NCI-H2196 treated with DMSO at 0.1 percent for 48 hours (cell line): ENCODE data around the gene CYP4B1.
"Not testable (repeated sequence)": the region's sequence is repeated elsewhere in the genome, so short reads cannot be mapped to it uniquely, and the experiment has no call there.

ENCODE experiments used
- DNase-seq: peaks from one replicate; lab custom pipeline; 2025; ENCODE audit not compliant: unreplicated experiment; lab: John Stamatoyannopoulos, UW

Gene CYP4B1

DNA sequence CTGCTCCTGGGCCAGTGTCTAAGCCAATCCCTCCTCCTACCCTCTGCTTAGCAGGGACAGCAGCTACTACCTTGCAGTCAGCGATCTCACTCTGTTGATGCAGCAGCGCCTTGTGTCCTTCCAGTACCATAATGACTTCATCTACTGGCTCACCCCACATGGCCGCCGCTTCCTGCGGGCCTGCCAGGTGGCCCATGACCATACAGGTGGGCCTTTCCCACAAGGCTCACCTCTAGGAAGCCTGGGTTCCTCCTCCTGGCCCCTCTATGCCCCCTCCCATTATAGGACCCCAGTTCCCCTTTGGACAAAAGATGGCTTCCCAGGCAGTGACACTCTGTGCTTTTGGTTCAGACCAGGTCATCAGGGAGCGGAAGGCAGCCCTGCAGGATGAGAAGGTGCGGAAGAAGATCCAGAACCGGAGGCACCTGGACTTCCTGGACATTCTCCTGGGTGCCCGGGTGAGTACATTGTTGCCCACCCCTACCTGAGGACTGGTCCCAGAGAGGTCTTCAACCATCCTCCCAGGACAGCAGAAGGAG is 15.1 kb downstream of the CYP4B1 start:
- DNase-seq = no peak

- DNase-seq = no peak
Observed at GRCh38 chr1:46815133-46815532, 16.3 kb downstream of the CYP4B1 start.

GRCh38 chr1:46816930-46817329 is 18.1 kb downstream of the CYP4B1 start:
- DNase-seq = no peak

DNA sequence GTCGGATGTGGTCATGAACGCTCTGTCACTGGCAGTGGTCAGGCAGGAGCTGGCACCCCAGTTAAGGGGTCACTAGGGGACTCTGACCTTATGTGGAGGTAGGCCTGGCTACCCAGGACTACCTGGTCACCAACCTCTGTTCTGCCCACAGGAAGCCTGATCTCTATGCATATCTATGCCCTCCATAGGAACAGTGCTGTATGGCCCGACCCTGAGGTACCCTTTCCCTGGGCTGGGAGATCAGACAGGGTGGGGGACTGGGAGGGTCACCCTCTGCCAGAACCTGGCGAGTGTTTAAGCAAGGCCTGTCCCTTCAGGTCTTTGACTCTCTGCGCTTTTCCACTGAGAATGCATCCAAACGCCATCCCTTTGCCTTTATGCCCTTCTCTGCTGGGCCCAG is 19.0 kb downstream of the CYP4B1 start:
- DNase-seq = no peak

- no peak for DNase-seq
Observed at GRCh38 chr1:46818591-46818990, 19.7 kb downstream of the CYP4B1 start.

GRCh38 chr1:46819335-46819734 is 20.5 kb downstream of the CYP4B1 start:
- no peak for DNase-seq

DNA sequence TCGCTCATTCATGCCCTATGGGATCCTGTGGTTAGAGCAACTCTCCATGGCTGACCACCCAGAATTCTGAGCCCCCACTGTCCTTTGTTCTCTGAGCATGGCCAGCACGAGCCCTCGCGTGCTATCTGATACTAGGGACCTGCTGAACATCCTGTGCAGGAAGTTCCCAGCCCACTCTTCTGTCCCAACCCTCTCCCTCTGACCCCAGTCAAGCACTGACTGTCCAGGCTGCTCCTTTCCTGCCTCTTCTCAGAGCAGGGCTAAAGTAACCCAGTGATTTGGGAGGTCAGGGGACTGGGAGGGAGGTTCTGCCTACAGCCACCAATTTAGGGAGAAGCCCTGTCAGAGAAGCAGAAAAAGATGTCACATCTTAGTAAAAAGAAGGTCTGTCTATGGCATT is 21.2 kb downstream of the CYP4B1 start:
- DNase-seq = no peak

GRCh38 chr1:46820560-46821060 is 21.8 kb downstream of the CYP4B1 start:
- DNase-seq = peak; percentile 11

- DNase-seq = no peak
Observed at GRCh38 chr1:46822248-46822826, 23.5 kb downstream of the CYP4B1 start.

GRCh38 chr1:46823151-46823550 is 24.3 kb downstream of the CYP4B1 start:
- DNase-seq = no peak

DNA sequence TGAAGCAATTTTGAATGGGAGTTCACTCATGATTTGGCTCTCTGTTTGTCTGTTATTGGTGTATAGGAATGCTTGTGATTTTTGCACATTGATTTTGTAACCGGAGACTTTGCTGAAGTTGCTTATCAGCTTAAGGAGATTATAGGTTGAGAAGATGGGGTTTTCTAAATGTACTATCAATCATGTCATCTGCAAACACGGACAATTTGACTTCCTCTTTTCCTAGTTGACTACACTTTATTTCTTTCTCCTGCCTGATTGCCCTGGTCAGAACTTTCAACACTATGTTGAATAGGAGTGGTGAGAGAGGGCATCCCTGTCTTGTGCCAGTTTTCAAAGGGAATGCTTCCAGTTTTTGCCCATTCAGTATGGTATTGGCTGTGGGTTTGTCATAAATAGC is 28.0 kb downstream of the CYP4B1 start:
- DNase-seq = not testable (repeated sequence)

GRCh38 chr1:46830665-46831322 is 31.9 kb downstream of the CYP4B1 start:
- no peak for DNase-seq

GRCh38 chr1:46835469-46835868 is 36.6 kb downstream of the CYP4B1 start:
- DNase-seq = not testable (repeated sequence)

GRCh38 chr1:46846386-46846785 is 47.5 kb downstream of the CYP4B1 start:
- not testable (repeated sequence) for DNase-seq

- DNase-seq = not testable (repeated sequence)
Observed at GRCh38 chr1:46857660-46858065, 58.8 kb downstream of the CYP4B1 start.

- DNase-seq = no peak
Observed at GRCh38 chr1:46862348-46862747, 63.5 kb downstream of the CYP4B1 start.
